Spinal cord (tissue), 10 donors: ENCODE data around the gene ADPRHL1. TPM values are rescaled to one million over a fixed set of nuclear protein-coding genes. Genes with fewer than 3 reads are reported as not detected.

ENCODE experiments used
- DNase-seq, 6 donors: peaks; one replicate each; pipeline versions ENCODE4 v3.0.0 to v3.0.0-alpha.2; 2013 to 2015; ENCODE audit warnings: low spot score in 6 of 6, low read depth in 4 of 6
- H3K27ac ChIP-seq: one replicate; pipeline ENCODE4 v1.5.1; 2013; ENCODE audit warnings: low read depth, low read length, control low read depth
- H3K27me3 ChIP-seq: one replicate; pipeline ENCODE4 v1.6.1; 2013; ENCODE audit warnings: low read length; ENCODE audit not compliant: control insufficient read depth, insufficient read depth
- H3K36me3 ChIP-seq: one replicate; pipeline ENCODE4 v1.6.1; 2013; ENCODE audit warnings: low read length; ENCODE audit not compliant: control insufficient read depth, insufficient read depth
- H3K4me1 ChIP-seq: one replicate; pipeline ENCODE4 v1.6.1; 2013; ENCODE audit warnings: low read length; ENCODE audit not compliant: control insufficient read depth, insufficient read depth
- H3K4me3 ChIP-seq: one replicate; pipeline ENCODE4 v1.5.1; 2013; ENCODE audit warnings: low read depth, low read length, control low read depth
- H3K9me3 ChIP-seq: one replicate; pipeline ENCODE4 v1.6.1; 2013; ENCODE audit warnings: low read length; ENCODE audit not compliant: control insufficient read depth, insufficient read depth
- WGBS: methylation state at CpG from one replicate; pipeline ENCODE4 v1.1.5; 2013; ENCODE audit warnings: missing lambda C conversion rate; ENCODE audit not compliant: insufficient coverage; 5-methylcytosine and 5-hydroxymethylcytosine counted together
- polyA plus RNA-seq, 2 donors: library from polyadenylated mRNA; unstranded; fragments of 120-200 nt; gene quantifications; one replicate each; pipeline ENCODE4 v1.2.1, GENCODE V29; 2013; ENCODE audit not compliant: insufficient read length in 2 of 2
- total RNA-seq, 2 donors: library from RNA; depleted of rRNA in 1 of 2; stranded (reverse); fragments of 120-200 nt in 1 of 2; fragments of >200 nt in 1 of 2; gene quantifications; one replicate each; pipeline versions ENCODE4 v1.2.3 to v1.2.4, GENCODE V29; 2013 to 2014
- donor health status: healthy.

ADPRHL1 gene
- total and polyA plus RNA-seq, 4 donors, result 3.1 to 7.2 (median 4.4) TPM

DNA sequence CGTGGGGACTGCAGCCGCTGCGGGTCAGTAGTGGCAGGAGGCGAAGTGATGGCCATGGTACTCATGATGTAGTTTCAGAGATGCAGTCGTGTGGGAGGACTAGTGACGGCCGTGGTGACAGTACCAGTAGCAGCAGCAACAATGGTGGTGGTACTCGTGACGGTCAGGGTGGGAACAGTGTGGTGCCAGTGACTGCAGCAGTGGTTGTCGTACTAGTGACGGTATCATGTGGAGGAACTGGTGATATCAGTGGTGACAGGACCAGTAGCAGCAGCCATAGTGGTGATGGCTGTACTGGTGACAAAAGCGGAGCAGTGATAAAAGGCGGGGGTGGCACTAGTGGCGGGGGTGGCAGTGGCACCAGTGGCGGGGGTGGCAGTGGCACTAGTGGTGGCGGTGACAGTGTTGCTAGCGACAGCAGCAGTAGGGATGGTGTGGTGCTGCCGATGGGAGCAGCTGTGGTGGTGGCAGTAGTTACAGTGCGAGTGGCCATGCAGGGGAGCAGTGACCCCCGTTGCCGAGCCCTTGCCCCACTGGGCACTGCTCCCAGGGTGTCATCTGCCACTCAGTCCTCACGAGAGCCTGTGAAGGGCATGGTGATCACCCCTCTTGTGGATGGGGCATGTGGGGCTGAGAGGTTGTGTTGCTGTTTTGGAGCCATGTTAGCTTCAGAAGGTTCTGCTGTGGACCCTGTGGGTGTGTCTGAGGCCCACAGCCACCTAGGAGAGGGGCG lies 22.7 kb downstream of the ADPRHL1 start:
- Histone ChIP-seq H3K27ac (no peak overlapping the region), H3K4me3 (no peak overlapping the region), H3K27me3 (no peaks in the 10 kb centered on the region), H3K4me1 (no peaks in the 10 kb centered on the region), H3K9me3 (no peaks in the 10 kb centered on the region), H3K36me3 (peaks cover 58% of the 10 kb centered on the region)
- no peak for DNase-seq
- WGBS, result 98% methylated on average over 20 of the region's 23 CpGs

DNA sequence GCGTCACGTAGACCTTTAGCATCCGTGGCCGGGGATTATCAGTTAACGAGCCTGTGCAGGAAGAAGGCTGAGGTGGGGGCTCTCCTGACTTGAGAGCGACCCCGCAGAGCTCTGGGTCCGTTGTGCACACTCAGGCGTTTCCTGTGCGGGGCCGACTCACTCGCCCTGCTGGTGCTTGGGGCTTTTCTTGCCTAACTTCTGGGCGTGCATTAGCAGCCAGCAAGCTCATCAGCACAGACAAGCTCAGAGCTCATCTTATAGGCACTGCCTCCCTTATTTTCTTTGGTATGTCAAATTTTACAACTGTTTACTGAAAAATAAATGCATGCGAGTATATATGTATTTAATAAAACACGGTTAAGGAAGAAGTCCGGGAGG lies 23.7 kb downstream of the ADPRHL1 start:
- H3K27me3 ChIP-seq, result no peaks in the 10 kb centered on the region
- no peak for DNase-seq
- no peaks in the 10 kb centered on the region for H3K4me1 ChIP-seq
- no peaks in the 10 kb centered on the region for H3K9me3 ChIP-seq
- H3K4me3 ChIP-seq, result no peak overlapping the region
- no peak overlapping the region for H3K27ac ChIP-seq
- 90% methylated on average over 15 of the region's 16 CpGs for WGBS
- peaks cover 58% of the 10 kb centered on the region for H3K36me3 ChIP-seq

DNA sequence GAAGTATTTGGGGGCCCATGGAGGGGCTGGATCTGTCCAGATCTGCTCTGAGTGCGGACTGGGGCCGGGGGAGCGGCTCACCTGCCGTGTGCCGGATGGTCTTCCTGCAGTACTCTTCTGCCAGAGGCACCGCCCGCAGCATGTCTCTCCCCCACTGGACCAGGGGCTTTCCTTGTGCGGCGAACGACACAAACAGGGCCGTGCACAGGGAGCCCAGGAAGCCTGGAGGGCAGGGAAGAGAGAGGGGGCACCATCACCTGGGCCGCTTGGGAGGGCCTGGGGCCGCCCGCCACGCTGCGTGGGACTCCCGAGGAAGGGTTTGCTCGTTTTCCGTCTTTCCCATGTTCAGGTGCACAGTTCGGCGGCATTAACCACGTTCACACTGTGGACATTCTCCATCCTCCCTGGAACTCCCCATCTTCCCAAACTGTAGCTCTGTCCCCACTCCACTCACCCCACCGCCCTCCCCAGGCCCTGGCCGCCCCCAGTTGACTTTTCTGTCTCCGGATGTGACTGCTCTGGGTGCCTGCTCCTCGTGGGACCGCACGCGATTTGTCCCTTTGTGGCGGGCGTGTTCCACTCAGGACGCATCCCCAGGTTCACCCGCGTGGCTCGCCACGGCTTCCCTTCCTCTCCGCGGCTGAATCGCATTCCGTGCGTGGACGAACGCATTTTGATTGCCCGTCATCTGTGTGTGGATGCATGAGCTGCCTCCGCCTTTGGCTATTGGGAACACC lies 24.2 kb downstream of the ADPRHL1 start:
- 95% methylated on average over 43 of the region's 45 CpGs for WGBS
- no peak overlapping the region for H3K4me3 ChIP-seq
- H3K27me3 ChIP-seq, result no peaks in the 10 kb centered on the region
- H3K27ac ChIP-seq, result no peak overlapping the region
- no peaks in the 10 kb centered on the region for H3K9me3 ChIP-seq
- peaks cover 62% of the 10 kb centered on the region for H3K36me3 ChIP-seq
- no peak for DNase-seq
- no peaks in the 10 kb centered on the region for H3K4me1 ChIP-seq

DNA sequence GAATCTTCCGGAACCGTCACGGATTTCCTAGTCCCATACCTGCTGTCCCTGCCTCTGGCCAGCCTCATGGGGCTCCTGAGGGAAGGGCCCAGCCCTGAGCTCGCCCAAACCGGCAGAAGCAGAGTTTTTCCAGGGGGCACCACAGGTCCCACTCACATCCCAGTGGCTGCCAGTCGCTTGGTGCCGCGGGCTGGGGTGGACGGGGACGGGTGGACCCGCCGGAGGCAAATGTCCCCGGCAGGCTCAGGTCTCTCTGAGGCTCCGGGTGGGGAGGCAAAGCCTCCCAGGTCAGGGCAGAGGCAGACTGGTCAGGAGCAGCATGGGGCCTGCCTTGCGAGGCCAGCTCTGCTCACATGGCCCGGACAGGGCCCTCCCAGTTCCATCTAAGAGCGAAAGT lies 24.8 kb downstream of the ADPRHL1 start:
- Histone ChIP-seq H3K27ac (no peak overlapping the region), H3K36me3 (peaks cover 66% of the 10 kb centered on the region)
- DNase-seq, result no peak

DNA sequence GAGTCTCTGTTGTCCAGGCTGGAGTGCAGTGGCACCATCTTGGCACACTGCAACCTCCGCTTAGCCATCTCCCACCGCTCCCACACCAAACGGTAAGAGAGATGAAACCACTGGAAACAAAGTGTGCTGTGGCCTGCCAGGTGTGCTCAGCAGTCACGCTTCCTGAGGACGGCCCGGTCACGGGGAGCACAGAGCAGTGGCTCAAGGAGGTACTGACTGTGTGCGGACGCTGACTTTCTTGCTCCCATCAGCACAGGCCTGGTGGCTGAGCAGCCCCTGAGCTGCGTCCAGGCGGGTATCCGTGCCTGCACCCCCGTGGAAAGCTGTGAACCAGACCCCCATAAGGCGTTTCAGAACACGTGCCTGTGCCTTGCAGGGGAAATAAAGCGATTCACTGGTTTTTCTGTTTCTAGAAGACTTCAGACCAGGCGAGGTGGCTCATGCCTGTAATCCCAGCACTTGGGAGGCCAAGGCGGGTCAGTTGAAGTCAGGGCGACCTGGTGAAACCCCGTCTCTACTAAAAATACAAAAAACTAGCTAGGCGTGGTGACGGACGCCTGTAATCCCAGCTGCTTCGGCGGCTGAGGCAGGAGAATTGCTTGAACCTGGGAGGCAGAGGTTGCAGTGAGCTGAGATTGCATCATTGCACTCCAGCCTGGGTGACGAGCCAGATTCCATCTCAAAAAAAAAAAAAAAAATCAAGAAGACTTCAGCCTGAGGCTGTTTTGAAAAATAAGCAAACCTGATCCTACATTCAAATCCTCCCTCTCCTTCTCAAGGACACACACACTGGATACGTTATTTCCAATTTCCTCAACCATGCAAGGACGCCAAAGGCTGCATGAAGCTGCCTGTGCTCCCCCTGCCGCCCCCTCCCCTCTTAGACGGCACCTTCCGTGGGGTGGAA lies 25.5 kb downstream of the ADPRHL1 start:
- no peaks in the 10 kb centered on the region for H3K9me3 ChIP-seq
- no peak overlapping the region for H3K4me3 ChIP-seq
- no peaks in the 10 kb centered on the region for H3K27me3 ChIP-seq
- H3K4me1 ChIP-seq, result peaks cover 9% of the 10 kb centered on the region
- no peak for DNase-seq
- no peak overlapping the region for H3K27ac ChIP-seq
- H3K36me3 ChIP-seq, result peaks cover 66% of the 10 kb centered on the region
- 87% methylated on average over 29 of the region's 31 CpGs for WGBS

More for the DNA sequence above, 24.8 kb downstream of the ADPRHL1 start:
- Histone ChIP-seq H3K27me3 (no peaks in the 10 kb centered on the region), H3K9me3 (no peaks in the 10 kb centered on the region), H3K4me3 (no peak overlapping the region), H3K4me1 (peaks cover 3% of the 10 kb centered on the region)
- WGBS, result 95% methylated on average over 14 of the region's 17 CpGs

DNA sequence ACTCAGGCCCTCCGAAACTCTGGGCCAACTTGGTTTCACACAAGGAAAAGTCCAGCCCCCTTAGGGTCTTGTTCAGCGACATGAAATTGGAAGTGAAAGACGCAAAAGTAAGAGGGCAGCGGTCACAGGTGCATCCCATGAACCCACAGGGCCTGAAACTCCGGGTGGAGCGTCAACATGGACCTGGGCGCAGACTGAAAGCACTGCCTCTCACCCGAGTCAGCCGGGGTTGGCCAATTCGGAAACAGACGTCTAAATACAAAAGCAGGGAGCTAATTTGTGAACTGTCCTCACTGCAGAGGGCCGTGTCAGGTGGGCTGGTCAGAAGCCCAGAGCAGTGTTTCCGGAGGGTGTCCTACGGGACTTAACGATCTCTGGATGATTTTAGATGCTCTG lies 26.7 kb downstream of the ADPRHL1 start:
- Histone ChIP-seq H3K27ac (no peak overlapping the region), H3K4me1 (peaks cover 21% of the 10 kb centered on the region), H3K36me3 (peaks cover 64% of the 10 kb centered on the region), H3K9me3 (no peaks in the 10 kb centered on the region), H3K27me3 (no peaks in the 10 kb centered on the region), H3K4me3 (no peak overlapping the region)
- no peak for DNase-seq
- 86% methylated on average over 15 of the region's 15 CpGs for WGBS

DNA sequence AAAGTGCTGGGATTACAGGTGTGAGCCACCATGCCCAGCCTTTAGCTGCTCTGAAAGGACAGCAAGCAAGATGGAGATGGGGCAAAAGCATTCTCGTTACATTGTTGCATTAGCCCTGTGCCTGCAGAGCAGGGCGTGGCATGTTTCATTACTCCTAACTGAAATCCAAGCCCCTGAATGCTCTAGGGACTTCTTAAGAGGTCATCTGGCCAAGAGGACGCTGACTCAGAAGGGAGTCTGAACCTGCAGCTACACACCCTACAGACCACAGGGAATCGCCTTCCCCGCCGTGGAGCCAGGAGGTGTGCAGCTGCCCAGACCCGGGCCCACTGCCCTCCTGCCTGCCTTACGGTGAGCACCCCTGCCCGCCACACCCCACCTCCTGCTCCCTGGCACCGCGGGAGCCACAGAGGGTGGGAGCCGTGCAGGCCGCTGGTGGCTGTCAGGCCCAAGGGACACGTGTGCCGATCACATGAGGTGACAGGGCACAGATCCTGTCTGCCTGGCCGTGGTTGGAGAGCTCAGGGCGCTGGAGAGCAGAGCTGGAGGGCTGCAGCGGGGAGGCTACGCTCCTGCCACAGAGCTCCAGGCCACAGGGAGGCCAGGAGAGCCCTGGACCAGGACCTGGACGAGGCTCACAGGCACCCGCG lies 27.2 kb downstream of the ADPRHL1 start:
- Histone ChIP-seq H3K4me3 (no peak overlapping the region), H3K27me3 (no peaks in the 10 kb centered on the region), H3K27ac (no peak overlapping the region), H3K9me3 (no peaks in the 10 kb centered on the region), H3K36me3 (peaks cover 60% of the 10 kb centered on the region), H3K4me1 (peaks cover 25% of the 10 kb centered on the region)
- 97% methylated on average over 21 of the region's 22 CpGs for WGBS
- no peak for DNase-seq

DNA sequence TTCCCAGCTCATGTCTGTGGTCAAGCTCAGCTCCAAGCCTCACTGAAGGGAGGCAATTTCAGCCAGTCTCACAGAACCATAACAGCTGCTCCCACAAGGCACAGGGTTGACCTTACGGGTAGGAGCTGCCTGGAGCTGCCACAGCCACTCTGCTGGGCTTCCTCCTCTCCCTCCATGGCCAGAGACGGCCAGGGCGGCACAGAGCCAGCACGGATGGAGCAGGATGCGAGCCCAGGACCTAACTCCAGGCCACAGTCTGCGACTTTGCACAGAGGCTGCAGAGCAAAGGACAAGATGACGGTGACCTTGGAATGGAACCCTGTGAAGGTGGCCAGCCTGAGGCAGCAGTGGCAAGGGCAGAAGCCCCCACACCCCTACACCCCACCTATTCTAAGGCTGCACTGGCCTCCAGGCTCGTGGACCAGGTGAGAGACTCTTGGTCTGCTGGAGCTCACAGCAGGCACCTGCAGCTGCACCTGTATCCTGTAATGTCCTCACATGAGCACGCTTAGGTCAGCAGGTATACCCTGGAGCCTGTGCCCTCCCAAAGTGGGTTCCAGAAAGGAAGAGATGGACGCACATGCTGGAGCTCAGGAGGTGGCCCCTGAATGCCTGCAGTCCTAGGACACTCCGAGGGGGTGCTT lies 29.6 kb downstream of the ADPRHL1 start:
- DNase-seq, result no peak
- peaks cover 42% of the 10 kb centered on the region for H3K36me3 ChIP-seq
- 88% methylated on average over 10 of the region's 11 CpGs for WGBS
- no peaks in the 10 kb centered on the region for H3K9me3 ChIP-seq
- H3K27me3 ChIP-seq, result no peaks in the 10 kb centered on the region
- peaks cover 25% of the 10 kb centered on the region for H3K4me1 ChIP-seq
- no peak overlapping the region for H3K27ac ChIP-seq
- no peak overlapping the region for H3K4me3 ChIP-seq
